IMR-90 (cell line): ENCODE measurements around the gene SS18L1. TPM values are rescaled to one million over a fixed set of nuclear protein-coding genes. Genes with fewer than 3 reads are reported as not detected.

Experiments used
- ATAC-seq: fragments of 200-7000 bp; cut with Tn5 transposase; 2 replicates; pipeline ENCODE4 v1.9.1; 2020; ENCODE audit warnings: low read depth, mild to moderate bottlenecking, moderate library complexity
- BruUV-seq: library from RNA; stranded (reverse); fragments of 400-500 nt; replicated peaks from 2 replicates; lab custom pipeline; 2021; lab: Mats Ljungman, UMichigan
- CTCF ChIA-PET: fragments of 300-600 bp; formaldehyde crosslinking; extraction: SDS; loops from one replicate; lab custom pipeline; 2021; ENCODE audit warnings: antibody characterized with exemption; lab: Yijun Ruan, JAX
- POLR2A ChIA-PET: fragments of 300-600 bp; sonication (Branson Sonifier 250); formaldehyde crosslinking; loops from one replicate; lab custom pipeline; 2022; ENCODE audit warnings: antibody characterized with exemption; ENCODE audit not compliant: unreplicated experiment; lab: Charles Lee
- DNase-seq: peaks from one replicate; pipeline ENCODE4 v3.0.0; 2013
- H2AFZ ChIP-seq: replicated peaks from 2 replicates; pipeline ENCODE3; 2013; ENCODE audit warnings: low read length, mild to moderate bottlenecking; ENCODE audit not compliant: poor library complexity
- H2AK5ac ChIP-seq: 2 replicates; pipeline ENCODE4 v1.6.1; 2013; ENCODE audit warnings: low read depth, low read length, inconsistent platforms
- H2AK9ac ChIP-seq: replicated peaks from 2 replicates; pipeline ENCODE3; 2013; ENCODE audit warnings: mild to moderate bottlenecking, low read depth, low read length, moderate library complexity; ENCODE audit not compliant: poor library complexity
- H2BK120ac ChIP-seq: 2 replicates; pipeline ENCODE4 v1.6.1; 2013; ENCODE audit warnings: low read depth, low read length, inconsistent platforms
- H2BK15ac ChIP-seq: 3 replicates; pipeline ENCODE4 v1.6.1; 2013; ENCODE audit warnings: low read depth, low read length, inconsistent platforms
- H2BK20ac ChIP-seq: 2 replicates; pipeline ENCODE4 v1.6.1; 2013; ENCODE audit warnings: low read depth, mild to moderate bottlenecking, inconsistent platforms, low read length, moderate library complexity
- H2BK5ac ChIP-seq: 2 replicates; pipeline ENCODE4 v1.6.1; 2013; ENCODE audit warnings: mild to moderate bottlenecking, low read depth, low read length, inconsistent platforms; ENCODE audit not compliant: poor library complexity, severe bottlenecking
- H3K14ac ChIP-seq: replicated peaks from 2 replicates; pipeline ENCODE4 v1.6.1; 2013; ENCODE audit warnings: low read depth, low read length, inconsistent platforms
- H3K18ac ChIP-seq: 2 replicates; pipeline ENCODE4 v1.6.1; 2013; ENCODE audit warnings: low read depth, low read length, control low read depth
- H3K23ac ChIP-seq: 2 replicates; pipeline ENCODE4 v1.6.1; 2013; ENCODE audit warnings: low read depth, low read length, inconsistent platforms
- H3K27ac ChIP-seq: 2 replicates; pipeline ENCODE4 v1.5.1; 2013; ENCODE audit warnings: mild to moderate bottlenecking, control low read depth, low read length; ENCODE audit not compliant: insufficient read depth
- H3K27me3 ChIP-seq: 2 replicates; pipeline ENCODE4 v1.6.1; 2013; ENCODE audit warnings: low read length; ENCODE audit not compliant: control insufficient read depth, insufficient read depth
- H3K36me3 ChIP-seq: 2 replicates; pipeline ENCODE4 v1.6.1; 2013; ENCODE audit warnings: low read length, mixed read lengths; ENCODE audit not compliant: control insufficient read depth, insufficient read depth
- H3K4ac ChIP-seq: 2 replicates; pipeline ENCODE4 v1.6.1; 2013; ENCODE audit warnings: low read depth, low read length, inconsistent platforms
- H3K4me1 ChIP-seq: 2 replicates; pipeline ENCODE4 v1.6.1; 2013; ENCODE audit warnings: low read length, mixed read lengths; ENCODE audit not compliant: control insufficient read depth, insufficient read depth
- H3K4me2 ChIP-seq: 2 replicates; pipeline ENCODE4 v1.6.1; 2013; ENCODE audit warnings: low read depth, mild to moderate bottlenecking, control low read depth, low read length, moderate library complexity
- H3K4me3 ChIP-seq: 2 replicates; pipeline ENCODE4 v1.5.1; 2013; ENCODE audit warnings: low read depth, mild to moderate bottlenecking, control low read depth, low read length, moderate library complexity; ENCODE audit not compliant: insufficient read depth
- H3K56ac ChIP-seq: 2 replicates; pipeline ENCODE4 v1.6.1; 2013; ENCODE audit warnings: low read length, inconsistent platforms; ENCODE audit not compliant: insufficient read depth; ENCODE audit errors: extremely low read depth
- H3K79me1 ChIP-seq, 2 experiments: 2 replicates each; pipeline ENCODE4 v1.6.1; 2013; ENCODE audit warnings: low read length in 2 of 2, inconsistent platforms in 1 of 2, low read depth in 1 of 2
- H3K9ac ChIP-seq: 2 replicates; pipeline ENCODE4 v1.6.1; 2013; ENCODE audit warnings: low read depth, low read length, control low read depth
- H3K9me1 ChIP-seq: 2 replicates; pipeline ENCODE4 v1.6.1; 2013; ENCODE audit warnings: low read length, inconsistent platforms; ENCODE audit not compliant: insufficient read depth
- H3K9me3 ChIP-seq: 2 replicates; pipeline ENCODE4 v1.6.1; 2013; ENCODE audit warnings: low read length; ENCODE audit not compliant: control insufficient read depth, insufficient read depth
- H4K20me1 ChIP-seq: 2 replicates; pipeline ENCODE4 v1.6.1; 2013; ENCODE audit warnings: low read length, inconsistent platforms; ENCODE audit not compliant: insufficient read depth
- H4K5ac ChIP-seq: 2 replicates; pipeline ENCODE4 v1.6.1; 2013; ENCODE audit warnings: mild to moderate bottlenecking, low read depth, low read length, control low read depth
- H4K8ac ChIP-seq, 2 experiments: 2 replicates each; pipeline ENCODE4 v1.6.1; 2013; ENCODE audit warnings: low read depth in 2 of 2, low read length in 2 of 2, control low read depth in 1 of 2, inconsistent platforms in 1 of 2
- H4K91ac ChIP-seq: 2 replicates; pipeline ENCODE4 v1.6.1; 2013; ENCODE audit warnings: low read depth, low read length, inconsistent platforms; ENCODE audit not compliant: insufficient read depth
- CEBPB ChIP-seq: IDR thresholded peaks from 2 replicates; pipeline ENCODE4 v1.6.1; 2012; ENCODE audit warnings: low read depth, low read length, improper control_type of control experiment
- FOS ChIP-seq: fragments of 150-350 bp; IDR thresholded peaks from 2 replicates; pipeline ENCODE4 v1.6.1; 2016; ENCODE audit warnings: low read depth, low read length
- MAFK ChIP-seq: IDR thresholded peaks from 2 replicates; pipeline ENCODE4 v1.6.1; 2012; ENCODE audit warnings: low read depth, low read length, improper control_type of control experiment
- MAZ ChIP-seq: IDR thresholded peaks from 2 replicates; pipeline ENCODE4 v1.6.1; 2012; ENCODE audit warnings: low read depth, mild to moderate bottlenecking, low read length, improper control_type of control experiment, moderate library complexity, borderline replicate concordance
- MXI1 ChIP-seq: IDR thresholded peaks from 2 replicates; pipeline ENCODE4 v1.6.1; 2012; ENCODE audit warnings: low read depth, mild to moderate bottlenecking, low read length, moderate library complexity, borderline replicate concordance
- POLR2A ChIP-seq: IDR thresholded peaks from 2 replicates; pipeline ENCODE4 v1.6.1; 2012; ENCODE audit warnings: mild to moderate bottlenecking, low read depth, low read length
- RFX5 ChIP-seq: IDR thresholded peaks from 2 replicates; pipeline ENCODE4 v1.8.0; 2012; ENCODE audit warnings: low read depth, mild to moderate bottlenecking, low read length, moderate library complexity
- USF2 ChIP-seq: fragments of 150-350 bp; IDR thresholded peaks from 2 replicates; pipeline ENCODE4 v1.6.1; 2017; ENCODE audit warnings: mild to moderate bottlenecking, antibody characterized with exemption, low read length, low read depth
- WGBS, 2 experiments: methylation state at CpG; one replicate each; pipeline versions ENCODE4 v1.1.5 to v1.1.7; 2013; ENCODE audit warnings: missing lambda C conversion rate in 2 of 2; ENCODE audit not compliant: insufficient read length in 1 of 2; ENCODE audit errors: extremely low coverage in 2 of 2; 5-methylcytosine and 5-hydroxymethylcytosine counted together
- dilution Hi-C: fragments of 300-500 bp; cut with HindIII; formaldehyde crosslinking; loops from one replicate; pipeline ENCODE4 v1.14.3; 2018; ENCODE audit warnings: low sequenced_read_pairs; ENCODE audit not compliant: unreplicated experiment
- in situ Hi-C: fragments of 300-500 bp; cut with MboI; formaldehyde crosslinking; loops from 3 replicates; pipeline ENCODE4 v1.14.3; 2019; ENCODE audit warnings: low sequenced_read_pairs, inconsistent platforms, mixed read lengths
- intact Hi-C: fragments of 100-400 bp; cut with micrococcal nuclease; formaldehyde crosslinking; loops from 2 replicates; pipeline ENCODE4 v1.10.0; 2022
- polyA plus RNA-seq, 3 experiments: library from polyadenylated mRNA; depleted of rRNA; stranded (reverse); fragments of >200 nt; gene quantifications; 2 replicates each; pipeline ENCODE4 v1.2.3, GENCODE V29; 2012; ENCODE audit warnings: low replicate concordance in 1 of 3
- total RNA-seq: library from RNA; depleted of rRNA; stranded (reverse); fragments of >200 nt; gene quantifications from 2 replicates; pipeline ENCODE4 v1.2.3, GENCODE V29; 2012

SS18L1 gene
- total and polyA plus RNA-seq, 2 of the 4 experiments (the other 2 are of a cell fraction) = 8.1 to 12.2 TPM

DNA sequence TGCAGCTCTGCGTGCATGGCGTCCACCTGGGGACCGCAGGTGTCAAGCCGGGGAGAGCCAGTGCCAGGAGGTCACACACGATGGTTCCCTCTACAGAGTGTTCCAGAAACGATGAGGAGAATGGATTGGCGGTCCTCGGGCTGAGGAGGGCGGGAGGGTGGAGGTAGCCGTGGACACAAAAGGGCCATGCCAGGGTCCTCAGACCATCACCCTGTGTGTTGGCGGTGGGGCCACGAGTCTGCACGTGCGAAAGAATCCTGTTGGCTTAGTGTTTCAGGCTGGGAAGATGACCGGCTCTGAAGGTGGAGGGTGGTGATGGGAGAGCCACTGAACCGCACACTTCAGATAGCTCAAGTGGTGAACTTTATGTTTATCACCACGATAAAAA is 62.8 kb downstream of the SS18L1 start:
- ChIA-PET POLR2A (no interaction called here), CTCF (no interaction called here)
- dilution Hi-C loops = no loop called here
- no peak overlapping the region for H4K5ac ChIP-seq
- no peak overlapping the region for H3K27ac ChIP-seq
- peaks cover 4% of the 10 kb centered on the region; the same call in 1 of the 2 replicates for H4K20me1 ChIP-seq
- no peak overlapping the region for H2BK120ac ChIP-seq
- TF ChIP-seq USF2 = no peak
- TF ChIP-seq MAZ = no peak
- no peak for TF ChIP-seq RFX5
- TF ChIP-seq MAFK = no peak
- TF ChIP-seq MXI1 = no peak
- TF ChIP-seq POLR2A = no peak
- TF ChIP-seq CEBPB = no peak
- no peak for TF ChIP-seq FOS
- no peak overlapping the region for H2BK15ac ChIP-seq
- no peak overlapping the region for H3K23ac ChIP-seq
- no peak overlapping the region for H3K18ac ChIP-seq
- no peak overlapping the region for H3K4me2 ChIP-seq
- no peak overlapping the region for H2AK5ac ChIP-seq
- H3K4me3 ChIP-seq = no peak overlapping the region
- no peak overlapping the region for H3K14ac ChIP-seq
- no peaks in the 10 kb centered on the region for H3K9me1 ChIP-seq
- 92% methylated on average over 10 of the region's 17 CpGs; no CpG with 5 or more reads in 1 of the 2 experiments for WGBS, 2 experiments
- H3K56ac ChIP-seq = no peak overlapping the region
- H3K9ac ChIP-seq = no peak overlapping the region
- peaks cover 12% of the 10 kb centered on the region; the same call in 1 of the 2 replicates for H3K36me3 ChIP-seq
- H4K8ac ChIP-seq = no peak overlapping the region
- H2BK20ac ChIP-seq = no peak overlapping the region
- H2AK9ac ChIP-seq = no peak overlapping the region
- H3K4ac ChIP-seq = no peak overlapping the region
- H3K4me1 ChIP-seq = no peaks in the 10 kb centered on the region
- no peaks in the 10 kb centered on the region for H3K9me3 ChIP-seq
- intact Hi-C loops = no loop called here
- ATAC-seq (no peak), DNase-seq (no peak)
- no TSS peak for BruUV-seq
- in situ Hi-C loops = no loop called here
- peaks cover 6% of the 10 kb centered on the region; the same call in 1 of the 2 replicates for H3K27me3 ChIP-seq
- no peak overlapping the region for H4K91ac ChIP-seq
- H2AFZ ChIP-seq = no peak overlapping the region
- no peak overlapping the region for H2BK5ac ChIP-seq
- H3K79me1 ChIP-seq = no peaks in the 10 kb centered on the region; a peak in 2 of 4 replicates
